Psoas muscle (tissue), 8 donors: Measurements from ENCODE around the gene C10orf53. TPM values are rescaled to one million over a fixed set of nuclear protein-coding genes. Genes with fewer than 3 reads are reported as not detected.

Experiments used
- ATAC-seq, 4 donors: fragments of 200-7000 bp; cut with Tn5 transposase; one replicate each; pipeline ENCODE4 v1.9.1; 2020; ENCODE audit warnings: moderate library complexity in 3 of 4, mild to moderate bottlenecking in 2 of 4
- DNase-seq, 2 donors: peaks; one replicate each; pipeline ENCODE4 v3.0.0-alpha.2; 2020
- H3K27ac ChIP-seq: fragments of 200-600 bp; one replicate; pipeline ENCODE4 v1.8.0; 2022
- H3K27me3 ChIP-seq, 3 donors: fragments of 200-600 bp in 1 of 3; one replicate each; pipeline versions ENCODE4 v1.6.1 to v1.8.0; 2013 to 2022; ENCODE audit warnings: low read length in 2 of 3, mild to moderate bottlenecking in 2 of 3, moderate library complexity in 1 of 3; ENCODE audit not compliant: insufficient read depth in 3 of 3
- H3K36me3 ChIP-seq, 2 donors: fragments of 200-600 bp in 1 of 2; one replicate each; pipeline versions ENCODE4 v1.6.1 to v1.8.0; 2013 to 2022; ENCODE audit warnings: low read depth in 1 of 2, mild to moderate bottlenecking in 1 of 2, moderate library complexity in 1 of 2; ENCODE audit not compliant: insufficient read depth in 1 of 2
- H3K4me1 ChIP-seq: fragments of 200-600 bp; one replicate; pipeline ENCODE4 v1.8.0; 2022
- H3K4me3 ChIP-seq: fragments of 200-600 bp; one replicate; pipeline ENCODE4 v1.8.0; 2022; ENCODE audit warnings: mild to moderate bottlenecking
- H3K9me3 ChIP-seq: fragments of 200-600 bp; one replicate; pipeline ENCODE4 v1.8.0; 2022
- CTCF ChIP-seq: fragments of 200-600 bp; IDR thresholded peaks from one replicate; pipeline ENCODE4 v1.8.0; 2022; ENCODE audit warnings: antibody characterized with exemption
- WGBS, 3 donors: extraction: QIAGEN DNeasy Blood & Tissue Kit; methylation state at CpG; one replicate each; pipeline versions ENCODE4 v1.1.6 to v1.1.7; 2013; 5-methylcytosine and 5-hydroxymethylcytosine counted together
- intact Hi-C, 2 donors: fragments of 100-400 bp; cut with DNase I; formaldehyde crosslinking; loops; one replicate each; pipeline versions ENCODE4 v1.11.0 to v1.14.2; 2022
- polyA plus RNA-seq, 3 donors: library from polyadenylated mRNA; stranded (reverse); fragments of 200-250 nt; gene quantifications; one replicate each; pipeline ENCODE4 v1.2.3, GENCODE V29; 2013
- total RNA-seq, 4 donors: library from RNA; stranded (reverse); fragmentation: NEBNext Ultra II Directional in 2 of 4; extraction: Animal tissue kit (Norgen Biotek cat#: 25700) in 2 of 4; gene quantifications; one replicate each; pipeline versions ENCODE4 v1.2.1 to v1.2.4, GENCODE V29; 2021 to 2023
- donor health status: healthy with polysubstance abuse.
- donor health status: DM: no; HTN: no; CAD: no; lungs with moderate emphysema.
- donor health status: Bipolar disorder and iron deficiency.
- donor health status: healthy.
- donor health status: DM: yes; HTN: yes; CAD: no.
- donor health status: DM: no; HTN: no; CAD: no.
- donor health status: DM: no; HTN: no; CAD: no.
- donor health status: DM: yes; HTN: yes; CAD: no.

Gene C10orf53
- total and polyA plus RNA-seq, 7 donors, result not detected

GRCh38 chr10:49736564-49737113 lies 57.2 kb downstream of the C10orf53 start:
- DNase-seq, result no peak
- Histone ChIP-seq H3K4me1 (no peaks in the 10 kb centered on the region), H3K4me3 (no peak overlapping the region), H3K36me3 (no peaks in the 10 kb centered on the region), H3K27me3 (no peaks in the 10 kb centered on the region), H3K27ac (no peak overlapping the region), H3K9me3 (no peaks in the 10 kb centered on the region)
- no peak for ATAC-seq
- no peak for TF ChIP-seq CTCF
- WGBS, 3 donors, result 82 to 91% (median 90%) methylated on average over 5 of the region's 5 CpGs
- intact Hi-C loops, result no loop called here

GRCh38 chr10:49737474-49738201 lies 58.2 kb downstream of the C10orf53 start:
- H3K27ac ChIP-seq, result no peak overlapping the region
- TF ChIP-seq CTCF, result no peak
- 67 to 76% (median 75%) methylated on average over 19 of the region's 19 CpGs for WGBS, 3 donors
- no peaks in the 10 kb centered on the region for H3K36me3 ChIP-seq
- no peaks in the 10 kb centered on the region for H3K4me1 ChIP-seq
- no peaks in the 10 kb centered on the region for H3K27me3 ChIP-seq
- intact Hi-C loops, result no loop called here
- H3K4me3 ChIP-seq, result no peak overlapping the region
- DNase-seq, result no peak
- ATAC-seq, result no peak
- H3K9me3 ChIP-seq, result no peaks in the 10 kb centered on the region

GRCh38 chr10:49738616-49739360 lies 59.3 kb downstream of the C10orf53 start:
- DNase-seq, result no peak
- Histone ChIP-seq H3K4me3 (no peak overlapping the region), H3K27me3 (no peaks in the 10 kb centered on the region), H3K36me3 (no peaks in the 10 kb centered on the region), H3K9me3 (no peaks in the 10 kb centered on the region), H3K4me1 (no peaks in the 10 kb centered on the region), H3K27ac (no peak overlapping the region)
- intact Hi-C loops, result no loop called here
- TF ChIP-seq CTCF, result no peak
- WGBS, 3 donors, result 66 to 70% (median 69%) methylated on average over 10 of the region's 10 CpGs
- ATAC-seq, result no peak

GRCh38 chr10:49739426-49739825 lies 60.0 kb downstream of the C10orf53 start:
- Histone ChIP-seq H3K4me3 (no peak overlapping the region), H3K27me3 (no peaks in the 10 kb centered on the region), H3K27ac (no peak overlapping the region), H3K36me3 (no peaks in the 10 kb centered on the region), H3K9me3 (no peaks in the 10 kb centered on the region), H3K4me1 (no peaks in the 10 kb centered on the region)
- intact Hi-C loops, result no loop called here
- ATAC-seq (no peak), DNase-seq (no peak)
- TF ChIP-seq CTCF, result no peak
- 64 to 72% (median 66%) methylated on average over 14 of the region's 14 CpGs for WGBS, 3 donors
